SIG-M5 treated with dmso at 0.1 percent for 504 hours (cell line): ENCODE data around the gene IQGAP3.

ENCODE experiments used
- DNase-seq: peaks from one replicate; lab custom pipeline; 2025; ENCODE audit not compliant: unreplicated experiment; lab: John Stamatoyannopoulos, UW

The IQGAP3 gene

GRCh38 chr1:156486421-156487344 lies 85.7 kb downstream of the IQGAP3 start:
- DNase-seq = no peak

GRCh38 chr1:156485984-156486383 lies 86.4 kb downstream of the IQGAP3 start:
- DNase-seq = no peak

- DNase-seq = no peak
Observed at GRCh38 chr1:156484480-156485058, 87.8 kb downstream of the IQGAP3 start.

- DNase-seq = no peak
Observed at GRCh38 chr1:156483397-156483796, 89.0 kb downstream of the IQGAP3 start.

GRCh38 chr1:156482276-156482675 lies 90.1 kb downstream of the IQGAP3 start:
- DNase-seq = no peak

- DNase-seq = no peak
Observed at GRCh38 chr1:156481527-156481926, 90.8 kb downstream of the IQGAP3 start.

GRCh38 chr1:156480411-156481192 lies 91.8 kb downstream of the IQGAP3 start:
- no peak for DNase-seq

GRCh38 chr1:156480016-156480370 lies 92.4 kb downstream of the IQGAP3 start:
- DNase-seq = peak; percentile 68

- no peak for DNase-seq
Observed at GRCh38 chr1:156479093-156480015, 93.0 kb downstream of the IQGAP3 start.

GRCh38 chr1:156478250-156478627 lies 94.1 kb downstream of the IQGAP3 start:
- DNase-seq = no peak

- no peak for DNase-seq
Observed at GRCh38 chr1:156477526-156478249, 94.7 kb downstream of the IQGAP3 start.

- DNase-seq = no peak
Observed at GRCh38 chr1:156476501-156477298, 95.7 kb downstream of the IQGAP3 start.

- no peak for DNase-seq
Observed at GRCh38 chr1:156475568-156476500, 96.5 kb downstream of the IQGAP3 start.
